Stimulated activated naive CD8-positive, alpha-beta T cell treated with anti-CD3 and anti-CD28 coated beads, Interleukin-15, amount 100 ng/mL, for 72 hours (primary cell): ENCODE data around the gene TSHZ3.
A peak's percentile ranks its signal among the peaks of the same experiment; 100 is the strongest.

Experiments
- ATAC-seq: fragments of 150-1000 bp; cut with Tn5 transposase; 2 replicates; pipeline ENCODE4 v1.10.0; 2021; ENCODE audit warnings: mild to moderate bottlenecking, moderate library complexity
- DNase-seq, 2 donors: peaks; one replicate each; pipeline ENCODE4 v3.0.0; 2021 to 2022
- H3K27ac Mint-ChIP-seq, 2 donors: one replicate each; pipeline ENCODE4 v1.8.0; 2022; ENCODE audit warnings: mild to moderate bottlenecking in 2 of 2, mixed read lengths in 2 of 2, moderate library complexity in 2 of 2
- H3K27me3 Mint-ChIP-seq: one replicate; pipeline ENCODE4 v1.8.0; 2022; ENCODE audit warnings: mixed read lengths
- H3K4me1 Mint-ChIP-seq: one replicate; pipeline ENCODE4 v1.8.0; 2022; ENCODE audit warnings: mild to moderate bottlenecking, mixed read lengths
- H3K4me3 Mint-ChIP-seq, 2 donors: one replicate each; pipeline ENCODE4 v1.8.0; 2022; ENCODE audit warnings: mild to moderate bottlenecking in 2 of 2, mixed read lengths in 2 of 2, moderate library complexity in 1 of 2
- H3K9me3 Mint-ChIP-seq, 2 donors: one replicate each; pipeline ENCODE4 v1.8.0; 2022; ENCODE audit warnings: mixed read lengths in 2 of 2

TSHZ3 gene

DNA sequence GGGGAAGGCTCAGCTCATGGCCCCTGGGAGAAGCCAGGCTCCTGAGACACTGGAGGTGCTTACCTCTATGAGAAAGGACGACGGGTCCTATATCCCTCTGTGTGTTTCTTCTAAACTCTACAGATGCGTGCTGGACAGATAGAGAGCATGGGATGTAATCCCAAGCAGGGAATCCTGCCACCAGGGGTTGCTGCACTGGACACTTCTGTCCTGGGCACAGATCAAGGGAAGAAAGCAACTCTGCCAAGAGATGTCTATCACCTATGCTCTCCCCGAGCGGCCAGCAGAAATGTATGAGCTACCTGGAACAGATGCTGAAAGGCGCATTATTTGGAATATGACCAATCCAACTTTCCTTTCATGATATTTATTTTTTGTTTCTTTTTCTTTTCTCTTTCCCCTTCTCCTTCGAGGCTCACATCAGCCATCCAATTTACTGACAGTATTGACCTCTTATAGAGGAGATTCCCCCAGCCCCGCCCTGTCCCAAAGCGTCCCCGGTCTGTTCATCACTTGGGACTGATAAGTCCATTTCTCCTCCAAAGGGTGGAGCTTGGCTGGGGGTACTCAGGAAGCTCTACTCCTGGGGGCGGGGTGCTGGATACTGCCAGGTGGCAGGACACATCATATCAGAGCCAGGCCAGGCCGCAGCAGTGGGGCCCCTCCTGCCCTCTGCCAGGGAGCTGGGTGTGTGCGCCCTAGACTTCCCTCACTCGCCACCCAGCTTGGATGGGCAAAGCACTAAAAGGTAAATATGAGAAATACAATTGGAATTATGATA is 34.2 kb downstream of the TSHZ3 start:
- Mint-ChIP-seq H3K4me1 (peaks cover 15% of the 10 kb centered on the region), H3K4me3 (no peak overlapping the region), H3K27me3 (peaks cover 48% of the 10 kb centered on the region), H3K9me3 (no peaks in the 10 kb centered on the region), H3K27ac (peak overlapping the region in 1 of 2 donors; percentile 44)
- DNase-seq: no peak
- no peak for ATAC-seq

DNA sequence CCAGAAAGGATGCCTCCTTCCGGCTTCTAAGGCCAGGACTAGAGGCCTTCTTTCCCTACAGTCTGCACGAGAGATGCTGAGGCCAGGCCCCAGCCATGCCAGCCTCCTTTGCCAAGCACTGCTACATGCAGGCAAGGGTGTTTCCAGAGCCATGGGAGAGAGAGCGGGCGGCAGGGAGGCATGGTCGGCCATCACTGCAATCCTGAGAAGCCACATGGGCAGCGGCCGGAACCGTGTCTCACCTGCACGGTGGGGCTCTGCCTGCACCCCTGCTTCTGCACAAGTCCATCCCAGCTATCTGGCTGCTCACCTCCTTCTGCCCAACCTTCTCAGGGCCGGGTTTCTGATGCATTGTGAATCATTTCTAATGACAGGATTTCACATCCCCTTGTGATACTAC is 35.1 kb downstream of the TSHZ3 start:
- H3K9me3 Mint-ChIP-seq: no peaks in the 10 kb centered on the region
- DNase-seq (no peak), ATAC-seq (no peak)
- H3K27me3 Mint-ChIP-seq: peaks cover 53% of the 10 kb centered on the region
- H3K27ac Mint-ChIP-seq: no peak overlapping the region
- H3K4me3 Mint-ChIP-seq: no peak overlapping the region
- peaks cover 15% of the 10 kb centered on the region for H3K4me1 Mint-ChIP-seq

GRCh38 chr19:31313291-31314030 is 35.8 kb downstream of the TSHZ3 start:
- Mint-ChIP-seq H3K27me3 (peaks cover 59% of the 10 kb centered on the region), H3K9me3 (no peaks in the 10 kb centered on the region), H3K27ac (no peak overlapping the region), H3K4me3 (no peak overlapping the region), H3K4me1 (peaks cover 15% of the 10 kb centered on the region)
- ATAC-seq (no peak), DNase-seq (no peak)

- ATAC-seq (no peak), DNase-seq (no peak)
- peaks cover 64% of the 10 kb centered on the region for H3K27me3 Mint-ChIP-seq
- no peak overlapping the region for H3K4me3 Mint-ChIP-seq
- H3K4me1 Mint-ChIP-seq: peaks cover 15% of the 10 kb centered on the region
- H3K9me3 Mint-ChIP-seq: no peaks in the 10 kb centered on the region
- H3K27ac Mint-ChIP-seq: no peak overlapping the region
These were observed 36.5 kb downstream of the TSHZ3 start for GRCh38 chr19:31312677-31313244.

DNA sequence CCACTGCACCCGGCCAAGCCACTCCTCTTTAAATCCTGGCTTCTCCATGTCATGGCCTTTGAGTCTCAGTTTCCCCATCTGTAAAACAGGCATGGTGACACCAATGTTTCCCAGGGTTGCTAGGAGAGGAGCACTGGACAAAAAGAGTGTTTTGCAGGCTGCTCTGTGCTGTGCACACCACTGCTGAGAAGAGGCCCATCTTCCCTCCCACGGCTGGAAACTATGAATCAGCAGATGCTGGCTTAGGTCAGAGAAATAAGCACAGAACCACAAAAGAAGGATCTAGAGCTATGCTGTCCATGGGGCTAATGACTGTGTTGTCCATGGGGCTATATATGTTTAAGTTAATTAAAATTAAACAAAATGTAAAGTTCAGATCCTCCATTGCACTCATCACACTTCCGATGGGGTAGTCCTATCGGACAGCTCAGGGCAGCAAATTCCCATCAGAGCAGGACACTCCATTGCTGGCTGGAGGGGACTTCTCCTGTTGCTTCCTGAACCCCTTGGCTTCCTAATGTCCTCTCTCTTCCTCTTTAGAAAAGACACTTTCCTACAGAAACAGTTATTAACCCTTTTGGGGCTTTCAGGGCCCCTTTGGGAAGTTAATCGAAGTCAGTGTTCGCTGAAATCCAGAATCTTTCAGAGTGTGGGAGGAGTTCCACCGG is 37.1 kb downstream of the TSHZ3 start:
- H3K27me3 Mint-ChIP-seq: peaks cover 61% of the 10 kb centered on the region
- H3K9me3 Mint-ChIP-seq: no peaks in the 10 kb centered on the region
- peak; percentile 58 for ATAC-seq
- H3K4me3 Mint-ChIP-seq: no peak overlapping the region
- H3K27ac Mint-ChIP-seq: peak overlapping the region in 1 of 2 donors; percentile 86
- peaks cover 15% of the 10 kb centered on the region for H3K4me1 Mint-ChIP-seq
- DNase-seq: peak; percentile 19 to 23

DNA sequence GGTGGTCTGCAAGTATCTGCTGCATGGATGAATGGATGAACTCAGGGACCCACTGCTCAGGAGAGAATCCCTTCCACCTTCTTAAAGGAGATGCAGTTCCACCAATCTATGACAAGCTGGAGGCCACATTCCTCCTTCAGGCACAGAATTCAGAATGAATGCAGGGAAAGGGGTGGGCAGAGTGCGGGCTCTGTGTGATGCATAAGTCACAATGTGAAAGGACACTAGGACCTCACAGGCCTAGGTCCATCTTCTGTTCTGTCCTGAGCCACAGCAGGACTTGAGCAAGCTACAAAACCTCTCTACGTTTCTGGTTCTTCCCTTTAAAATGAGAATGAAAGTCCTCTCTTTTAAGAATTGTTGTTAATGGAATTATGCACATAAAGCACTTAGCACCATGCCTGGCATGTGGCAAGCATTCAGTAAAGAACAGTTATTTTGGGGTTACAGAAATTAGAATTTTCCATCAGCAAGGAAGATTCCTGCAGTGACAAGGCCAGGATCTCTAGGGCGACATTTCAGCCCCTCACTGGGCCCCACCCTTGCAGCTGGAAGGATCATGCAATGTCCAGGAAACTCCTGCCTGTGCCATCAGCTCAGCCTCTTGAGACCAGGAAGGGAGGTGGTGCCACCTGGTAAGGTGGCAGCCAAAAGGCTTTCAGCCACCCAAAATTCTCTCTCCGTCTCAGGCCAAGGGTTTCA is 38.7 kb downstream of the TSHZ3 start:
- H3K9me3 Mint-ChIP-seq: no peaks in the 10 kb centered on the region
- H3K4me3 Mint-ChIP-seq: no peak overlapping the region
- peaks cover 15% of the 10 kb centered on the region for H3K4me1 Mint-ChIP-seq
- ATAC-seq (no peak), DNase-seq (no peak)
- H3K27me3 Mint-ChIP-seq: peaks cover 57% of the 10 kb centered on the region
- no peak overlapping the region for H3K27ac Mint-ChIP-seq

- no peak for ATAC-seq
- no peaks in the 10 kb centered on the region for H3K9me3 Mint-ChIP-seq
- H3K4me1 Mint-ChIP-seq: peaks cover 15% of the 10 kb centered on the region
- H3K4me3 Mint-ChIP-seq: no peak overlapping the region
- no peak for DNase-seq
- peaks cover 52% of the 10 kb centered on the region for H3K27me3 Mint-ChIP-seq
- H3K27ac Mint-ChIP-seq: no peak overlapping the region
These were observed 40.5 kb downstream of the TSHZ3 start for GRCh38 chr19:31308781-31309180.

- Mint-ChIP-seq H3K27ac (no peak overlapping the region), H3K4me3 (no peak overlapping the region), H3K9me3 (no peaks in the 10 kb centered on the region), H3K4me1 (peaks cover 12% of the 10 kb centered on the region), H3K27me3 (peaks cover 45% of the 10 kb centered on the region)
- no peak for DNase-seq
- ATAC-seq: no peak
These were observed 42.1 kb downstream of the TSHZ3 start for GRCh38 chr19:31307071-31307669.

GRCh38 chr19:31306006-31306753 is 43.1 kb downstream of the TSHZ3 start:
- ATAC-seq (no peak), DNase-seq (no peak)
- Mint-ChIP-seq H3K4me3 (no peak overlapping the region), H3K27me3 (peaks cover 45% of the 10 kb centered on the region), H3K4me1 (peaks cover 4% of the 10 kb centered on the region), H3K27ac (no peak overlapping the region), H3K9me3 (no peaks in the 10 kb centered on the region)

DNA sequence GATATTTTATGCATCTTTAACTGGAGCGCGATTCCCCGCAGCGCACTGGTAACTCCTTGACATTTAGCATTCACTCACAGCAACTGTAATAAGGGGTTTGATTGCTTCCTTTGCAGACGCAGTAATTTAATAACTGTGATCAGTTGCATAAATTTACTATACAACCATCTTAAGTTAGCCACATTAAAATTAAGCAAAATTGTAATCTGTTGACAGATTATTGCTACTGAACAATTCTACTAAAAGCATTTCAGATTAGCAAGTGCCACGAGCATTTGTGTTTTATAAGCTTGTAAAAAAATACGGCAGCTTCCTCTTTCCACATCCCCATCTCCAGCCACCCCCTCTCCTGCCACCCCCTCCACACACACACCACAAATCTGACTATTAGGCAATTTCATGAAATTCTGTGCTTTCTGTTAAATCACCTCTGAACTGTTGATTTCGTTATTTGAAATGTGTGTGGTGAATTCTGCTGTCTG is 44.4 kb downstream of the TSHZ3 start:
- DNase-seq (no peak), ATAC-seq (no peak)
- H3K27ac Mint-ChIP-seq: no peak overlapping the region
- H3K9me3 Mint-ChIP-seq: no peaks in the 10 kb centered on the region
- H3K4me1 Mint-ChIP-seq: no peaks in the 10 kb centered on the region
- H3K4me3 Mint-ChIP-seq: no peak overlapping the region
- peaks cover 40% of the 10 kb centered on the region for H3K27me3 Mint-ChIP-seq

DNA sequence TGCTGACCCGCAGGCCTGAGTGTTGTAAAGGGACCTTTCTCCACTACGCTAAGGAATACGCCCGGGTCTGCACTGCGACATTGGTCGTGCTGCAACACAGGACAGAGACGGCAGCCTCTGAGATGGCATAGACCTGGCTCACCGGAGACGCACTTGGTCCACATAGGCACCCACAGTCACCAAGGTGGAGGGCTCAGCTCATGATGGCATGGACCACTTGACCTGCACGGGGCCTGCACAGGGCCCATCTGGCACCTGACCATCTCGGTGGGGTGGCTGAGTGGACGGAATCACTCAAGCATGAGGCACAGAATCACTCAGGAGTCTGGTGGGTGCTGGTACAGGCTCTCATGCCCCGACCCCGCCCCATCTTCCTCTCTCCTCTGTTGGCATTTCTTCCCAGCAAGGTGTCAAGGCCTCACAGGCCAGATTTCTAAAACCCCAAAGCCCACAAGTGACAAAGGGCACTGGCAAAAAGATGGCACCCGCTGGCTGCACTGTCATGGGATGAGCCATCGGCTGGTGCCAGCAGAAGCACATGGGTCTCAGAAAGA is 45.9 kb downstream of the TSHZ3 start:
- no peak overlapping the region for H3K27ac Mint-ChIP-seq
- H3K4me1 Mint-ChIP-seq: no peaks in the 10 kb centered on the region
- no peak for DNase-seq
- H3K4me3 Mint-ChIP-seq: no peak overlapping the region
- H3K27me3 Mint-ChIP-seq: peaks cover 33% of the 10 kb centered on the region
- H3K9me3 Mint-ChIP-seq: no peaks in the 10 kb centered on the region
- ATAC-seq: no peak

- DNase-seq (no peak), ATAC-seq (no peak)
- Mint-ChIP-seq H3K4me1 (no peaks in the 10 kb centered on the region), H3K4me3 (no peak overlapping the region), H3K27me3 (peaks cover 29% of the 10 kb centered on the region), H3K27ac (no peak overlapping the region), H3K9me3 (no peaks in the 10 kb centered on the region)
These were observed 47.8 kb downstream of the TSHZ3 start for GRCh38 chr19:31301306-31301980.

- no peaks in the 10 kb centered on the region for H3K9me3 Mint-ChIP-seq
- no peak overlapping the region for H3K27ac Mint-ChIP-seq
- DNase-seq (no peak), ATAC-seq (no peak)
- no peaks in the 10 kb centered on the region for H3K4me1 Mint-ChIP-seq
- H3K4me3 Mint-ChIP-seq: no peak overlapping the region
- H3K27me3 Mint-ChIP-seq: peaks cover 21% of the 10 kb centered on the region
These were observed 48.8 kb downstream of the TSHZ3 start for GRCh38 chr19:31300422-31300821.

GRCh38 chr19:31299665-31300064 is 49.6 kb downstream of the TSHZ3 start:
- Mint-ChIP-seq H3K27me3 (peaks cover 17% of the 10 kb centered on the region), H3K9me3 (no peaks in the 10 kb centered on the region), H3K27ac (no peak overlapping the region), H3K4me3 (no peak overlapping the region), H3K4me1 (no peaks in the 10 kb centered on the region)
- ATAC-seq (no peak), DNase-seq (no peak)
